Nephron (organoid): ENCODE measurements around the gene USPL1.
"Not testable (repeated sequence)": the region's sequence is repeated elsewhere in the genome, so short reads cannot be mapped to it uniquely, and the experiment has no call there.

ENCODE experiments used
- H3K27ac Mint-ChIP-seq, 3 experiments: 2 replicates each; pipeline ENCODE4 v1.8.0; 2020; ENCODE audit warnings: mixed read lengths in 3 of 3, mild to moderate bottlenecking in 2 of 3, moderate library complexity in 1 of 3
- H3K27me3 Mint-ChIP-seq: 2 replicates; pipeline ENCODE4 v1.8.0; 2021; ENCODE audit warnings: low read depth, mild to moderate bottlenecking, moderate library complexity, mixed read lengths
- H3K36me3 Mint-ChIP-seq: 2 replicates; pipeline ENCODE4 v1.8.0; 2020; ENCODE audit warnings: low read depth, mixed read lengths
- H3K4me1 Mint-ChIP-seq: 2 replicates; pipeline ENCODE4 v1.8.0; 2020; ENCODE audit warnings: mixed read lengths
- H3K4me3 Mint-ChIP-seq, 3 experiments: 2 replicates each; pipeline ENCODE4 v1.8.0; 2020; ENCODE audit warnings: mild to moderate bottlenecking in 3 of 3, mixed read lengths in 3 of 3, moderate library complexity in 2 of 3
- H3K9me3 Mint-ChIP-seq: 2 replicates; pipeline ENCODE4 v1.8.0; 2020; ENCODE audit warnings: mixed read lengths
- TF ChIP-seq, protein P1 (sequence below), 3 experiments: fragments of 200-600 bp; sonication (generic); IDR thresholded peaks; one replicate each; pipeline ENCODE4 v1.5.0; 2021; ENCODE audit warnings: antibody characterized with exemption in 3 of 3; ENCODE audit not compliant: unreplicated experiment in 3 of 3

The USPL1 gene

GRCh38 chr13:30624630-30625029 lies 6.9 kb downstream of the USPL1 start:
- Mint-ChIP-seq H3K9me3 (no peaks in the 10 kb centered on the region), H3K4me3 (no peak overlapping the region), H3K36me3 (peaks cover 46% of the 10 kb centered on the region), H3K27me3 (no peaks in the 10 kb centered on the region), H3K4me1 (peaks cover 7% of the 10 kb centered on the region), H3K27ac (no peak overlapping the region)
- TF ChIP-seq, protein P1, sequence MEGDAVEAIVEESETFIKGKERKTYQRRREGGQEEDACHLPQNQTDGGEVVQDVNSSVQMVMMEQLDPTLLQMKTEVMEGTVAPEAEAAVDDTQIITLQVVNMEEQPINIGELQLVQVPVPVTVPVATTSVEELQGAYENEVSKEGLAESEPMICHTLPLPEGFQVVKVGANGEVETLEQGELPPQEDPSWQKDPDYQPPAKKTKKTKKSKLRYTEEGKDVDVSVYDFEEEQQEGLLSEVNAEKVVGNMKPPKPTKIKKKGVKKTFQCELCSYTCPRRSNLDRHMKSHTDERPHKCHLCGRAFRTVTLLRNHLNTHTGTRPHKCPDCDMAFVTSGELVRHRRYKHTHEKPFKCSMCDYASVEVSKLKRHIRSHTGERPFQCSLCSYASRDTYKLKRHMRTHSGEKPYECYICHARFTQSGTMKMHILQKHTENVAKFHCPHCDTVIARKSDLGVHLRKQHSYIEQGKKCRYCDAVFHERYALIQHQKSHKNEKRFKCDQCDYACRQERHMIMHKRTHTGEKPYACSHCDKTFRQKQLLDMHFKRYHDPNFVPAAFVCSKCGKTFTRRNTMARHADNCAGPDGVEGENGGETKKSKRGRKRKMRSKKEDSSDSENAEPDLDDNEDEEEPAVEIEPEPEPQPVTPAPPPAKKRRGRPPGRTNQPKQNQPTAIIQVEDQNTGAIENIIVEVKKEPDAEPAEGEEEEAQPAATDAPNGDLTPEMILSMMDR (IDR thresholded peaks at IDR 0.05; ENCODE audit: unreplicated experiment in 3 of 3), result no peak

GRCh38 chr13:30629527-30629926 lies 11.8 kb downstream of the USPL1 start:
- Mint-ChIP-seq H3K4me3 (no peak overlapping the region), H3K27me3 (no peaks in the 10 kb centered on the region), H3K9me3 (peaks cover 2% of the 10 kb centered on the region), H3K36me3 (peaks cover 61% of the 10 kb centered on the region), H3K27ac (peak overlapping the region; percentile 18 to 60 (median 27)), H3K4me1 (peaks cover 4% of the 10 kb centered on the region)
- TF ChIP-seq, protein P1 (IDR thresholded peaks at IDR 0.05; ENCODE audit: unreplicated experiment in 3 of 3), result no peak

- Mint-ChIP-seq H3K27ac (no peak overlapping the region), H3K4me3 (no peak overlapping the region), H3K9me3 (peaks cover 6% of the 10 kb centered on the region), H3K4me1 (peaks cover 19% of the 10 kb centered on the region), H3K36me3 (peaks cover 62% of the 10 kb centered on the region), H3K27me3 (no peaks in the 10 kb centered on the region)
- TF ChIP-seq, protein P1 (IDR thresholded peaks at IDR 0.05; ENCODE audit: unreplicated experiment in 3 of 3), result no peak
These were observed 16.1 kb downstream of the USPL1 start for GRCh38 chr13:30633861-30634260.

DNA sequence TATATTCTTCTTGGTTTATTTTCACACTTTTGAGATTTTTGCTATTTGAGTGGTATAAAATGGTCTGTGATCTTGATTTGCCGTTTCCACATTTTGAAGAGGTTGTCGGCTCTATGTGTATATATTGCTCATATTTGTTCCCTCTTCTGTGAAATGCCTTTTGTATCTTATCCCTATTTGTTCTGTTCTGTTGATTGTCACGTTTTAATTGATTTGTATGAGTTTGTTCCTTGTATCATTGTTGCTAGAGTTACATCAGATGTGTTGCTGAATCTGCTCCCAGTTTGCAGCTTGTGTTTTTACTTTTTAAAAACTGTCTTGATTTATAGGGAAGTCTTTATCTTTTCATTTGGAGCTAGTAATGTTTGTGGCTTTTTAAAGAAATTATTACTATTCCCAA lies 17.1 kb downstream of the USPL1 start:
- peaks cover 21% of the 10 kb centered on the region for H3K4me1 Mint-ChIP-seq
- peaks cover 61% of the 10 kb centered on the region for H3K36me3 Mint-ChIP-seq
- H3K9me3 Mint-ChIP-seq, result peaks cover 6% of the 10 kb centered on the region
- TF ChIP-seq, protein P1 (IDR thresholded peaks at IDR 0.05; ENCODE audit: unreplicated experiment in 3 of 3), result no peak
- H3K4me3 Mint-ChIP-seq, result no peak overlapping the region
- no peaks in the 10 kb centered on the region for H3K27me3 Mint-ChIP-seq
- H3K27ac Mint-ChIP-seq, result no peak overlapping the region

GRCh38 chr13:30638301-30638700 lies 20.6 kb downstream of the USPL1 start:
- TF ChIP-seq, protein P1 (IDR thresholded peaks at IDR 0.05; ENCODE audit: unreplicated experiment in 3 of 3), result no peak
- peaks cover 61% of the 10 kb centered on the region for H3K36me3 Mint-ChIP-seq
- H3K27ac Mint-ChIP-seq, result no peak overlapping the region
- no peak overlapping the region for H3K4me3 Mint-ChIP-seq
- H3K4me1 Mint-ChIP-seq, result peaks cover 21% of the 10 kb centered on the region
- no peaks in the 10 kb centered on the region for H3K27me3 Mint-ChIP-seq
- peaks cover 6% of the 10 kb centered on the region for H3K9me3 Mint-ChIP-seq

GRCh38 chr13:30639671-30640070 lies 22.0 kb downstream of the USPL1 start:
- Mint-ChIP-seq H3K4me1 (peaks cover 20% of the 10 kb centered on the region), H3K4me3 (no peak overlapping the region), H3K36me3 (peaks cover 56% of the 10 kb centered on the region), H3K9me3 (peaks cover 3% of the 10 kb centered on the region), H3K27me3 (no peaks in the 10 kb centered on the region), H3K27ac (no peak overlapping the region)
- TF ChIP-seq, protein P1 (IDR thresholded peaks at IDR 0.05; ENCODE audit: unreplicated experiment in 3 of 3), result no peak

- H3K27me3 Mint-ChIP-seq, H3K9me3 Mint-ChIP-seq, H3K4me3 Mint-ChIP-seq, H3K27ac Mint-ChIP-seq: not testable (repeated sequence)
- H3K36me3 Mint-ChIP-seq, result peaks cover 50% of the 10 kb centered on the region
- peaks cover 11% of the 10 kb centered on the region for H3K4me1 Mint-ChIP-seq
These were observed 23.5 kb downstream of the USPL1 start for GRCh38 chr13:30641173-30641572.
